Activated CD4-positive, alpha-beta memory T cell treated with anti-CD3 and anti-CD28 coated beads, Interleukin-2, amount 10 ng/mL, durations not matched to agents 7 days and 5 days (primary cell): ENCODE results near the gene PLPP4. TPM values are rescaled to one million over a fixed set of nuclear protein-coding genes. Genes with fewer than 3 reads are reported as not detected.

Experiments used
- CTCF ChIA-PET: fragments of 350-600 bp; sonication (Branson Sonifier 250); formaldehyde crosslinking; loops from one replicate; lab custom pipeline; 2021; ENCODE audit warnings: antibody characterized with exemption, inconsistent platforms; lab: Charles Lee
- POLR2A ChIA-PET: fragments of 350-600 bp; sonication (Branson Sonifier 250); formaldehyde crosslinking; loops from one replicate; lab custom pipeline; 2021; ENCODE audit warnings: antibody characterized with exemption; lab: Charles Lee
- DNase-seq: peaks from one replicate; pipeline ENCODE4 v3.0.0-alpha.2; 2020
- H3K27ac Mint-ChIP-seq: one replicate; pipeline ENCODE4 v1.8.0; 2021; ENCODE audit warnings: mild to moderate bottlenecking, mixed read lengths
- H3K27me3 Mint-ChIP-seq: one replicate; pipeline ENCODE4 v1.8.0; 2021; ENCODE audit warnings: mixed read lengths
- H3K36me3 Mint-ChIP-seq: one replicate; pipeline ENCODE4 v1.8.0; 2021; ENCODE audit warnings: low read depth, mixed read lengths
- H3K4me1 Mint-ChIP-seq: one replicate; pipeline ENCODE4 v1.8.0; 2021; ENCODE audit warnings: mixed read lengths
- H3K4me3 Mint-ChIP-seq: one replicate; pipeline ENCODE4 v1.8.0; 2021; ENCODE audit warnings: mild to moderate bottlenecking, mixed read lengths
- H3K9me3 Mint-ChIP-seq: one replicate; pipeline ENCODE4 v1.8.0; 2021; ENCODE audit warnings: mixed read lengths
- total RNA-seq, 2 experiments: library from RNA; stranded (reverse); gene quantifications; one replicate each; pipeline ENCODE4 v1.2.3, GENCODE V29; 2021

PLPP4 gene
- total RNA-seq, 2 experiments from 2014 or later, result not detected

DNA sequence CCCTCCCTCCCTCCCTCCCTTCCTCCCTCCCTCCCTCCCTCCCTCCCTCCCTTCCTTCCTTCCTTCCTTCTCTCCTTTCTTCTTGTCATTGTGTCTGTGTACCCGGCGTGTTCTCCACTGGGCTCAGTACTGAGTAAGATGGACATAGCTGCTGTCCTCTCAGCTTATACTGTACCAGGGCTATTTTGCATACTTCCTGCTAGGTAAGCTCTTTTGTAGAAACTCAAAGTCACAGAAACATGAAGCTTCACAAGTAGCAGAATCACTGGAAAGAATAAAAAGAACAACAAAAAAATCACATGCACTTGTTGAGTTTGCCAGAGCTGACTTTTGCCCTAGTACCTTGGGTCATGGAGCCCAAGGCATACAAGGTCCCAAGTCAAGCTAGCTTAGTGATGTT is 125.7 kb downstream of the PLPP4 start:
- no peak overlapping the region for H3K27ac Mint-ChIP-seq
- H3K36me3 Mint-ChIP-seq, result no peaks in the 10 kb centered on the region
- POLR2A ChIA-PET, result no interaction called here
- H3K4me3 Mint-ChIP-seq, result no peak overlapping the region
- no peaks in the 10 kb centered on the region for H3K4me1 Mint-ChIP-seq
- DNase-seq, result no peak
- H3K27me3 Mint-ChIP-seq, result no peaks in the 10 kb centered on the region
- CTCF ChIA-PET, result no interaction called here
- peaks cover 3% of the 10 kb centered on the region for H3K9me3 Mint-ChIP-seq

DNA sequence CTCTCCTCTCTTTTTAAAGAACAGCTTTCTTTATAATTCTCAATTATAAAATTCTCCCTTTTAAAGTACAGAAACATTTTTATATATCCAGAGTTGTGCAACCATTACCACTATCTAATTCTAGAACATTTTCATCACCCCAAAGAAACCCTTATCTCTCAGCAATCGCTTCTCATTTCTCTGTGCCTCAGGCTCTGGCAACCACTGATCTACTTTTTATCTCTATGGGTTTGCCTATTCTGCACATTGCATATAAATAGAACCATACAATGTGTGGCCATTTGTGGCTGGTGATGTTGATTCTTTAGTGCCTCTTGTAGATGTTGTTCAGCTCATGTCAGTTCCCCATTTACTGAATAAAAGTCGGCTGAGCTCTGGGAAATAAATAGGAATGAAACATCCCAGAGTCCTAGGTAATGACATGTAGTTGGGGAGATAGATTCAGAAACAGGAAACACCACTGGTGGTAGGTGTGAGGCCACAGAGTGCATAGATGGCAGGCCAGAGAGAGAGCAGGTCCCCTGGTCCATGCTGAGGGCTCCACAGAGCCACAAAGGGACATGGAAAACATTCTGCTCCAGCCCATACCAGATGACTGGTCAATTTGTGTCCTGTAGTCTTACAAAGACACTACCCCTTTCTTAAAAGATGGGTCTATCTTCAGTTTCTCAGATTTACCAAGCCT is 126.5 kb downstream of the PLPP4 start:
- POLR2A ChIA-PET, result no interaction called here
- CTCF ChIA-PET, result no interaction called here
- no peaks in the 10 kb centered on the region for H3K36me3 Mint-ChIP-seq
- no peak overlapping the region for H3K4me3 Mint-ChIP-seq
- H3K4me1 Mint-ChIP-seq, result no peaks in the 10 kb centered on the region
- H3K9me3 Mint-ChIP-seq, result peaks cover 3% of the 10 kb centered on the region
- no peaks in the 10 kb centered on the region for H3K27me3 Mint-ChIP-seq
- no peak for DNase-seq
- H3K27ac Mint-ChIP-seq, result no peak overlapping the region

DNA sequence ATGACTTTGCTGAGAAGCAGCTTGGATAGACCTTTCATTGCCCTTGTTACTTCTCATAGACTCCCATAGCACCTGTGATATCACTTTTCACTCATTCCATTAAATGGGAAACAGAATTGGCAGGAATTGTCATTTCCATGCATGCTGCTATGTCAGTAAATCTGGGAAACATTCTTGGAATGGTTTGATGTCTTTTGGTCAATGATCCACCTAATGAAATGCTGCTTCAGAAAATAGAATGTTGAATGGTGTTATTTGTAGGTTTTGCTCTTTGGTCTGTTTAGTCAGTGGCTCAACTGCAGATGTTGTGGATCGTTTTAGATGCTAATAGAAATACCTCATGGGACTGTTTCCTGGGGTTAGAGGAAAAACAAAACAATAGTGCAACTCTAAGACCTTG is 127.8 kb downstream of the PLPP4 start:
- ChIA-PET POLR2A (no interaction called here), CTCF (no interaction called here)
- H3K36me3 Mint-ChIP-seq, result no peaks in the 10 kb centered on the region
- no peaks in the 10 kb centered on the region for H3K4me1 Mint-ChIP-seq
- no peaks in the 10 kb centered on the region for H3K27me3 Mint-ChIP-seq
- peaks cover 3% of the 10 kb centered on the region for H3K9me3 Mint-ChIP-seq
- no peak overlapping the region for H3K4me3 Mint-ChIP-seq
- DNase-seq, result no peak
- no peak overlapping the region for H3K27ac Mint-ChIP-seq

DNA sequence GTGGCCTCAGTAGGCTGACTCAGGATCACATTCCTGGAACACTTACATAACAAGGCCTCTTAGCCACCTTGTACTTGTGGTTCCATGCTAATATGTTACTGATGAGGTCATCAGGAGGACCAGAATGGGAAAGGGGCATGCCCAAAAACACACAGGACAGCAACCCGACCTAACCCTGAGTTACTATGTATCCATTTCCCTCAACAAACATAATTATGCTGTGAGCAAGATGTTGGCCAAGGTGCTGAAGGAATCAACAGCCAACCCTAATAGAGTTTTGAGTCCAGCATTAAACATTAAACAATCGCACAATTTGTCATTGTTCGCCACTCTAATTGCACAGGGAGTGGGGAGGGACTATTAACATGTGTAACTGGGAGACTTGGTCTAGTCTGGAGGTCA is 129.4 kb downstream of the PLPP4 start:
- Mint-ChIP-seq H3K4me3 (no peak overlapping the region), H3K4me1 (no peaks in the 10 kb centered on the region), H3K27ac (no peak overlapping the region), H3K27me3 (no peaks in the 10 kb centered on the region), H3K9me3 (no peaks in the 10 kb centered on the region), H3K36me3 (no peaks in the 10 kb centered on the region)
- ChIA-PET CTCF (no interaction called here), POLR2A (no interaction called here)
- no peak for DNase-seq

DNA sequence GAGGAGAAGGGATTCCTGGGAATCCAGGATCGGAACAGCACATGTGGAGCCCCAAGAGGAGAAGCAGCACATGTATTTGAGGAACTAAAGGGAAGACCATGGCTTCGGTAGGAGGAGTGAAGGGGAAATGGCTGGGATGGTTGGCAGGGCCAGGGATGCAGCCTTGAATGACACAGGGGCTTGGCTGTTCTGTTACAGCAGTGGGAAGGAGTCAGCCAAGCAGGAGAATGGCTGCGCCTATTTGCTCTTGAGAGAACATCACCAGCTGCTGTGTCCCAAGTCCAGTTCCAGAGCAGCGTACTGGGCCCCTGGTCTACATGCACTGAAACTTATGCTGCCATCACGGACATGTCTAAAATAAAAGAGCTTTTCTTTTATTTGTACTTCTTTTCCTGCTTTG is 130.0 kb downstream of the PLPP4 start:
- H3K27me3 Mint-ChIP-seq, result no peaks in the 10 kb centered on the region
- CTCF ChIA-PET, result no interaction called here

DNA sequence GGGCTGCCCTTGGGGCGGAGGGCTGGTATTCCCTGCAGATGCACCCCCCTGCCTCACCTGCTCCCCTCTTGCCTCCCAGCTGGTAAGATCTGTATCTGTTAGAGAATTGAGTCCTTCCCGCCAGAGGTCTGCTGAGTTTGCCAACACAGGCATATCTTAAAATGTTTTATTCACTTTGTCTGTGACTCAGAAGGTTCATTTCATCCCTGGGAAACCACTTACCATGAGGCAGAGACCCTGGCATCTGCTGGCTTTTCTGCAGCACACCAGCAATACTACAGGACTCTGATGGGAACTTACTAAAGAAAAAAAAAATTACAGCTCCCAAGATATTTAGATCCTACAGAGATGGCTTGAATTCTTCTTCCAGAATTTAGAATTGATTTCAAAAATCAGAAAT is 131.3 kb downstream of the PLPP4 start:
- Mint-ChIP-seq H3K36me3 (no peaks in the 10 kb centered on the region), H3K4me1 (no peaks in the 10 kb centered on the region), H3K27ac (no peak overlapping the region), H3K9me3 (no peaks in the 10 kb centered on the region), H3K27me3 (no peaks in the 10 kb centered on the region), H3K4me3 (no peak overlapping the region)
- POLR2A ChIA-PET, result no interaction called here
- CTCF ChIA-PET, result no interaction called here
- DNase-seq, result no peak

More for the DNA sequence above, 130.0 kb downstream of the PLPP4 start:
- H3K36me3 Mint-ChIP-seq, result no peaks in the 10 kb centered on the region
- H3K4me1 Mint-ChIP-seq, result no peaks in the 10 kb centered on the region
- no peak for DNase-seq
- no peak overlapping the region for H3K27ac Mint-ChIP-seq
- POLR2A ChIA-PET, result no interaction called here
- no peak overlapping the region for H3K4me3 Mint-ChIP-seq
- no peaks in the 10 kb centered on the region for H3K9me3 Mint-ChIP-seq

DNA sequence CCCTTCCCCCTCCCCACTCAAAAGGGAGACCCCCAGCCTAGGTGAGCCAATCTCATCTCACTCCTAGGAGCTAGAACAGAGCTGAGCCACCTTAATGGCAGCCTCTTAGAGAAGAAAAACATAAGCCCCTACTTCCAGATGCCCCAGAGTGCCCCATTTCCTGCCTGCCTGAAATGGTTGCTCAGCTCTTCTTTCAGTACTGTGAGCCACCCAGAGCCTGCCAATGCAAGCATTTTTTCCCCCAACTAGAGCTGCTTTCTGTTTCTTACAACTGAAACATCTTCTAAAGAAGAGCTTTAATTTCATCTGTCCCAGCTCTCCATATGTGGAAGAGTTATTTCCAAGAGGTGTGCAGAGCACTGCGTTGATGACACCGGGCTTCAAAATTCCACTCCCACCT is 136.7 kb downstream of the PLPP4 start:
- Mint-ChIP-seq H3K9me3 (no peaks in the 10 kb centered on the region), H3K4me1 (no peaks in the 10 kb centered on the region), H3K36me3 (no peaks in the 10 kb centered on the region), H3K4me3 (no peak overlapping the region), H3K27ac (no peak overlapping the region), H3K27me3 (no peaks in the 10 kb centered on the region)
- ChIA-PET CTCF (no interaction called here), POLR2A (no interaction called here)
- DNase-seq, result no peak

DNA sequence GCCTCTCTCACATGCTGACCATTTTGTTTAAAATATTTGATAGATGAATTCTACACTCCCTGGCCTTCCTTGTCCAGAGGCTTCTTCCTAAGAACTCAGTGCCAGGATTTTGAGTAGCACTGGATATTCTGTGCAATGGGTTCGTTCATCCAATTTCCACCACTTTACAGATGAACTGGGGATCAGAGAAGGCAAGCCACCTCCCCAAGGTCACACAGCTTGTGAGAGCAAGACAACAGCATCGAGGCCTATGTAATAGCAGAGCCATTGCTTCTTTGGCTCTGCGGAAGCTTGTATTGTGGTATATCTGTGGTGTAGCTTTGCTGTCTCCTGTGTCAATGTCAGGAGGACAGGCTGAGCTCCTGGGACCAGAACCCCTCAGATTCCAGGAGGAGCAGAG is 140.9 kb downstream of the PLPP4 start:
- DNase-seq, result no peak
- POLR2A ChIA-PET, result no interaction called here
- H3K4me1 Mint-ChIP-seq, result no peaks in the 10 kb centered on the region
- H3K9me3 Mint-ChIP-seq, result peaks cover 2% of the 10 kb centered on the region
- no peaks in the 10 kb centered on the region for H3K27me3 Mint-ChIP-seq
- no peak overlapping the region for H3K27ac Mint-ChIP-seq
- H3K4me3 Mint-ChIP-seq, result no peak overlapping the region
- H3K36me3 Mint-ChIP-seq, result no peaks in the 10 kb centered on the region
- CTCF ChIA-PET, result no interaction called here

DNA sequence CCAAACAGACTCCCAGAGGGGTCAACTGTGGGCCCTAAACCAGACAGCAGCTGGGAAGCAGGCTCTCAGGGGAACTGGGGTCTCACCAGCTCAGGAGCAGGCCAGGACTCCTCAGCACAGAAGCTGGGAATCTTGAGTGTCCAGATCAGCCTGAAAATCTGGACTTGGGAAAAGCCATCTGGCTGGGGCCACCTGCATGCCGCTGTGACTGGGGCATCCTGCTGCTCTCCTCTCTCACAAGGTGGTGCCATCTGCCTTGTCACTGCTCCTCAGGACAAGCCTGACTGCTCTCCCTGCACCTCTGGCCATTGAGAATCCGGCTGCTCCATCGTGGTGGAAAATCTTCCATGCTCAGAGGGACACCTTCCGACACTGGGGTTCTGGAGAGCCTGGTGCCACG is 141.4 kb downstream of the PLPP4 start:
- H3K27ac Mint-ChIP-seq, result no peak overlapping the region
- H3K36me3 Mint-ChIP-seq, result no peaks in the 10 kb centered on the region
- POLR2A ChIA-PET, result no interaction called here
- H3K9me3 Mint-ChIP-seq, result peaks cover 2% of the 10 kb centered on the region
- no peaks in the 10 kb centered on the region for H3K4me1 Mint-ChIP-seq
- CTCF ChIA-PET, result no interaction called here
- no peak overlapping the region for H3K4me3 Mint-ChIP-seq
- H3K27me3 Mint-ChIP-seq, result no peaks in the 10 kb centered on the region
- DNase-seq, result no peak

DNA sequence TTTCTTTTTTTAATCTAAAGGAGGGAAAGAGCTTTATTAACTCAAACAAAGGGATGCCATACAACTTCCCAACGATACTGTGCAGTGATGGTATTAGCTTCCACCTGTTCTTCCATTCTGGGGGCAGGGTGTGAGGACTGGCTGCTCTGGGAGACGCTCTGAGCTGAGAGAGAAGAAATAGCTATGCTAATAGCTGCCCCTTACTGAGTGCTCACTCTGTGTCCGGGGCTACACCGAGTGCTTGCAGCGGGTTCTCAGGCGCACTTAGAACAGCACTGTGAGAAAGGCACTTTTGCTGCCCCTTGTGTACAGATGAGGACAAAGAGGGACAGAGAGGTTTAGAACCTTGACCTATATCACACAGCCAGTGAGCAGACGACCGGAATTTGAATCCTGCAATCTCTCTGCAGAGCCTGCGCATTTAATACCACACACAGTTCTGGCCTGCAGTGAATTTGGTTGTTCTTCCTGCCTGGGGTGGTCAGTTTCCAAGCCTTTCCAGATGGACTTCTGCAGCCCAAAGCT is 142.2 kb downstream of the PLPP4 start:
- no peak overlapping the region for H3K27ac Mint-ChIP-seq
- H3K36me3 Mint-ChIP-seq, result no peaks in the 10 kb centered on the region
- ChIA-PET CTCF (no interaction called here), POLR2A (no interaction called here)
- no peak overlapping the region for H3K4me3 Mint-ChIP-seq
- H3K27me3 Mint-ChIP-seq, result no peaks in the 10 kb centered on the region
- H3K9me3 Mint-ChIP-seq, result peaks cover 2% of the 10 kb centered on the region
- no peaks in the 10 kb centered on the region for H3K4me1 Mint-ChIP-seq
- DNase-seq, result no peak

DNA sequence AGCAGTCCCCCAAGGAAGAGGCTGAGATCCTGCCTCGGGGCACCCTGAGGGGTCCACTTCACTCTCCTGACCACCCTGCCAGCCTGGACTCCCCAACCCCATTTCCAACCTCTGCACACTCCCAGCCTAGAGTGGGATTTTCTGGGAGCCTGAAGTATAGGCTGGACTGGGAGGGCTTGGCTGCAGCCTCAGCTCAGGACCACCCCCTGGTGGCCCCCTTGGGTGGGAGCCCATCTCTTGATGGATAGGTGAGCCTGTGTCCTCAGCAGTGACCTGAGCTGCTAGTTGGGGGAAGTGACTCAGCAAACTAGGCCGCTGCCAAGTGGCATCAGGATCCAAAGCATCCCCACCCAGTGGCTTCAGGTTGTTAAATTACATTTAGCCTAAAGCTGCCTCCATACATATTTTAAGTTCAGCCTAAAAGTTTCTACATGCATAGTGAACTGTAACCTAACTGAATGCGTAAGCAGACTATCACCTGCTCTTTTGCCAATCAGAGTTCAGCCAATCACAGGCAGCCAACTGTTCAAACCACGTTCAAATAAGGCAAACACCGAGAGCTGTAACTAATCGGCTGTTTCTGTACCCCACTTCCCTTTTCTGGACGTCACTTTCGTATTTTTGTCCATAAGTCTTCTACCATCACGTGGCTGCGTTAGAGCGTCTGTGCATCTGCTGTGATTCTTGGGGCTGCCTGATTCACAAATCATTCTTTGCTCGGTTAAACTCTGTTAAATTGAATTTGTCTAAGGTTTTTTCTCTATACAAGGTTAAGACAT is 144.0 kb downstream of the PLPP4 start:
- Mint-ChIP-seq H3K4me3 (no peak overlapping the region), H3K27me3 (no peaks in the 10 kb centered on the region), H3K36me3 (no peaks in the 10 kb centered on the region), H3K27ac (no peak overlapping the region), H3K9me3 (peaks cover 2% of the 10 kb centered on the region), H3K4me1 (no peaks in the 10 kb centered on the region)
- POLR2A ChIA-PET, result no interaction called here
- no peak for DNase-seq
- CTCF ChIA-PET, result no interaction called here

DNA sequence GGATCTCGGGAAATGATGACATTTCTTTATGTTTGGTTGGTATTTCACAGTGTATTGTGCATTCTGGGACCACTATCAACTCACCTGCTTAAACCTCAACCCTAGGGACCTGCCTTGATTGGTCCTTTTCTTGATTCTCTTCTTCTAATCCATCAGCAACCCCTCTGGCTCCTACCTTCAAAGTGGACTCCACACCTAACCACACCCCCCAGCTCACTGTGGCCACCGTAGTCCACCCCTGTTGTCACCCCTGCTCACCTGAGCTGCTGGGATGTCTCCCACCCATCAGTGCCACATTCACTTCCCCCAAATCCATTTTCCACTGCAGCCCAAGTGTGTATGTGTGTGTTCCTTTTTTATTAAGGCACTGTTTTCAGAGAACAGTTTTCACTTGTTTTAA is 145.0 kb downstream of the PLPP4 start:
- Mint-ChIP-seq H3K36me3 (no peaks in the 10 kb centered on the region), H3K9me3 (peaks cover 2% of the 10 kb centered on the region), H3K27me3 (no peaks in the 10 kb centered on the region), H3K27ac (no peak overlapping the region), H3K4me3 (no peak overlapping the region), H3K4me1 (no peaks in the 10 kb centered on the region)
- CTCF ChIA-PET, result no interaction called here
- no peak for DNase-seq
- POLR2A ChIA-PET, result no interaction called here

DNA sequence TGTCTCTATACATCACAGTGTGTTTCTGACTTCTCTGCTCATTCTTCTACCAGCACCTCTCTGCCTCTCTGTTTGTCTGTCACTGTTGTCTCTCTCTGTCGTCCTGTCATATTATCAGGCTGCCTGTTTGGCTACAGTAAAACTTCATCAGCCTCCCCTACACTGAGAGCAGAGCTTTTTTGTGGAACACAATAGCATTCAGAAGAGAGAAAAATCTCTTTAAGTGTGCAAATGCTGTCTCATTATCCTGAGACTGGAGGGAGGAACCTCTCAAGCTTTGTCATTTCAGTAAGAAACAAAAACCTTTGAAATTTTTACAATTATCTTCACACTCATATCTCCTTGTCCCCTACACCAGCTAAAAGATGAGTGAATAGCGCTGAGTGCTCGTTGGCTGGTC is 148.4 kb downstream of the PLPP4 start:
- H3K4me3 Mint-ChIP-seq, result no peak overlapping the region
- CTCF ChIA-PET, result no interaction called here
- no peaks in the 10 kb centered on the region for H3K27me3 Mint-ChIP-seq
- H3K27ac Mint-ChIP-seq, result no peak overlapping the region
- H3K9me3 Mint-ChIP-seq, result peaks cover 2% of the 10 kb centered on the region
- POLR2A ChIA-PET, result no interaction called here
- no peak for DNase-seq
- peaks cover 2% of the 10 kb centered on the region for H3K4me1 Mint-ChIP-seq
- no peaks in the 10 kb centered on the region for H3K36me3 Mint-ChIP-seq
